Lung microvascular endothelial cell (primary cell): Measurements from ENCODE around the gene FAM170B. TPM values are rescaled to one million over a fixed set of nuclear protein-coding genes. Genes with fewer than 3 reads are reported as not detected.

Experiments
- DNase-seq, 2 donors: peaks; one replicate each; pipeline versions ENCODE4 v3.0.0 to v3.0.0-alpha.2; 2010; ENCODE audit warnings: low read depth in 2 of 2
- total RNA-seq: library from RNA; depleted of rRNA; stranded (reverse); fragments of >200 nt; gene quantifications from 2 replicates; pipeline ENCODE4 v1.2.1, GENCODE V29; 2014

The FAM170B gene
- total RNA-seq, 1 donor from 2014 or later, result not detected

DNA sequence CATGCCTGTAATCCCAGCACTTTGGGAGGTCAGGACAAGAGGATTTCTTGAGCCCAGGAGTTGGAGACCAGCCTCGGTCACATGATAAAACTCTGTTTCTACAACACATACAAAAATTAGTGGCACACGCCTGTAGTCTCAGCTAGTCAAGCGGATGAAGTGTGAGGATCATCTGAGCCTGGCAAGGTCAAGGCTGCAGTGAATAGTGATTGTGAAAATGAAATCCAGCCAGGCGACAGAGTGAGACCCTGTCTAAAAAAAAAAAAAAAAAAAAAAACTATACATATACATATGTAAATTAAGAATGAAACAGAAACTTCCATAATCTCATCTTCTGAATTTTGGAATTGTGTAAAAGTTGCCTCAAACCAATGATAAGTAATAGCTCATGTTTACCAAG lies 18.2 kb upstream of the FAM170B start:
- DNase-seq, result no peak

DNA sequence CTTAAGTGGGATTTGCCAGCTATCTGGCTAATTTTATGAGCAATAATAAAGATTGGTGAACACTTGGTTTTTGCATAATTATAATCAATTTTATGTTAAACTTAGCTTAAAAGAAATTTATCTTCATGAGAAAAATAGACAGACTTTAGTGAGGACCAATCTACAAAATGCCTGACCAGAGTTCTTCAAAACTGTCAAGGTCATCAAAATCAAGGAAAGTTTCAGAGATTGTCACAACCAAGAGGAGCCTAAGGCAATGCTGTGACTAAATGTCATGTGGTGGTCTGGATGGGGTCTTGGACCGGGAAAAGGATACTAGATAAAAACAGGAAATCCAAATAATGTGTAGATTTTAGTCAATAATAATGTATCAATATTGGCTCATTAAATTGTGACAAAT lies 17.7 kb upstream of the FAM170B start:
- DNase-seq, result no peak

DNA sequence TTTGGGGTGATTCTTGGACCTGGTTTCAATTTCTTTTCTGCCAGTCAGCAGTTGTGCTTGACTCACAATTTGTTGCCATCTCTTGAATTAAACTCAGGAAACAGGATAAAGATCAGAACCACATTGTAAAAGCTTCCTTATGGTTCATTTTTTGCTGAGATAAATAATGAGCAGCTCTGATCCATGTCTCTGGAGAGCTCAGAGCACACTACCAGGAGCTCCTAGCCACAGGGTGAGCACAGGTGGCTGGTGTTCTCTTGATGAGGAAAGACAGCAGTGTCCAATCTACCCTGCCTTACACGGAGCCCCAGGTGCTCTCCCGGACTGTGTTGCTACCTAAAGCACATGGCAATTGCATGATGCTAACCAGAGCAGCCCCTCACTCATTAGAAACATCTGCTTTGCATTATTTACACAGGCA lies 17.2 kb upstream of the FAM170B start:
- DNase-seq, result no peak

DNA sequence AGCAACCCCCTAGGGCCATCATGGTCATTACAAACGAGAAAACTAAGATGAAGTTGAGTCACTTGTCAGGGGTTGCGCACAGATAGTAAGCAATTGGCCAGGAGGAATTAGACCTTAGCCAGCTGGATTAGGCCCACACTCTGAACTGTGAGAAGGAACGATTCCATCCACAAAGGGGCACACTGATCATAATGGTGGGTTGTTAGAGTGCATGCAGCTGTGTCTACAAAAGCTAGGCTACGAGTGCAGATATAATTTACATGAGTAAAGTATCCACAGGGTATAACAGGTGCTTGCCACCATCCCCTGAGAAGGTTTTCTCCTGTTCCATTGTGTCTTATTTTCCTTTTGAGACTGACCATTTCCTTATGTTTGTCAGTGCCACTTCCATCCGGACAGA lies 16.6 kb upstream of the FAM170B start:
- DNase-seq, result no peak

DNA sequence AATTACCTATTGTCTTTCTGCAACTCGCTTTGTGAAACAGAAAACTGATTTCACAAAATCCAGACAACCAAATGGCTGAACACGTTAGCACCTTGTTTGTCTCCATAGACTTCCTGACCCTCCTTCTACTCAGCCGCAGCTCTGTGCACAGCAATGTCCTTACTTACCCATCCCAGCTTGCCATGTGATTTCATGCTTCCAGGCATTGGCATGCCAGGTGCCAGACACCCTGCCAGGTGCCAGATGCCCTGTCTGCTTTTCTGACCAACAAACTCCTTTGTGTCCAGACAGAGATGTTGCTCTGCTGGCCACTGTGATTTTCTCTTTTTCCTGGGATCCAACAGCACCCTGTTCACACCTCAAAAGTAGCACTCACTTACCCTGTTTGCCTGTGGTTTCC lies 16.1 kb upstream of the FAM170B start:
- no peak for DNase-seq

DNA sequence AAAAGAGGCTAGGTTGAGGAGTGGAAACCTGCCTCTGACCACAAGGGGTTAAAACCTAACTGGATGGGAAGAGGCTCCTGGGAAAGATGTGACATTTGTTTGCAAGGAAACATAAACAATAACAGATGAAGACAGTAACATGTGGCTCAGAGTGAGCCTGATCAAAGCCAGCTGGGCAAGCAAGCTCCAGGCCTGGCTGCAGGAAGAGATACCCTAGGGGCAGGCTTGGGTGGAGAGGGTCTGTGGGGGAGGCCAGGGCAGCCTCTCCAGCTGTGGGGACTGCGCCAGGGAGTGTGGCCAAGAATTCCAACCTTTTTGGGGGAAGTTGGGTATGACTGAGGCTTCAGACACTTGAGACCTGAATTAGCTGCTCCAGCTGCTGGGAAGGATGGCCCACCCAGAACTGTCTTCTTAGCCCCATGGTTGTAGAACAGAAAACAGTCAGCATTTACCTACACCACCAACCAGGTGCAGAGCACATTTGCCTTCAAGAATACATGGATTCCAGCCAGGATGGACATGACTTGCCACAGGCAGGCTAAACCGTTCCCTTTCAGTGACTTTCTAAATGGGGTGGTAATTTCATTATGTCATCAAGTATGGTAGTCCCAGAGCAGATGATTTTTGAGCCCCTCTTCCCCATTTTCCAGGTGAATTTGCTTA lies 10.4 kb upstream of the FAM170B start:
- DNase-seq, result no peak

DNA sequence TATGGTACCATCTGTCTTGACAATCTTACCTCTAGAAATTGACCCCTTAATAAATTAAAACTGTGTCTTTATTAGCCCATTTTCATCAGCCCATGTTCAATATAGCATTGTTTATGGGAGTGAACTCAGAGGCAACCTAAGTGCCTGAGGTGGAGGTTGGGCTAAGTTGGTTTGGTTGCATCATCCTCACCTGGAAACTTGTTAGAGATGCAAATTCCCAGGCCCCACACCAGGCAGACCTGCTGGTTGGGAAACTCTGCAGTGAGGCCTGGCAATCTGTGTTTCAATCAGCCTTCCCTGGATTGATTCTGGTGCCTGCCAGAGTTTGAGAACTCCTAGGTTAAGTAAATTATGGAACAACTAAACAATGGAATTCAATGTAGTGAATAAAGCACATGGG lies 9.4 kb upstream of the FAM170B start:
- DNase-seq, result no peak

DNA sequence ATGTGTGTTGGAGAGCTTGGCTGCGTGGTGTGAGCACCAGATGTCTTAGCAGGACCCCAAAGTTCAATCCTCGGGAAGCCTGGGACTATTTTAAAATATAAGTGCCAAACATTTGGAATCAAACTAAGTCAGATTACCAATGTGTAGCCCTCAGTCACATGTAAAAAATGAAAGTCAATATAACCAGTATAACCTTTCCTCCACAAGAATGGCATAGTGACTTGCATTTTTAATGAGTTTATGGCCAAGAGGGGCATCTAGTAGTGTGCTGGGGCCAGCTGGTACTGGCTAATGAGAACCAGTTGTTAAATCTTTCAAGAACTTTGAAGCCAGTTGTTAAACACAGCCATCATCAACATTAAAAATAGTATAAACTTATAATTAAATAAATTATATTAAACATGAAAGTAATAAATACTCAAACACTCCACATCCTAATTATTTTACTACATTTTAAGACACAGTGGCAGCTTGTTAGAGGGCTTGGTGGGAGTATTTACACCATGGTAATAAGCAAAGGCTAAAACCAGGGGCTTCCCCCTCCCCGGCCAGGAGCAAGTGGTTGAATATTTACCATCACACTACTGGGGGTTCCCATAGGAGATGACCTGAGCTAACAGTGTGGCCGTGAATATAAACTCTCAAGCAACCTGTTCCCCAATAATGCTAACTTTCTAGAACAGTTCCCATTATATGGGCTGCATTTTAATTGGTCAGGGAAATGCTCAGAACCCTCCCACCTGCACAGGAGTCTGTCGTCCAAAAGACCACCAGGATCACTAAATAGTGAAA lies 7.9 kb upstream of the FAM170B start:
- no peak for DNase-seq

DNA sequence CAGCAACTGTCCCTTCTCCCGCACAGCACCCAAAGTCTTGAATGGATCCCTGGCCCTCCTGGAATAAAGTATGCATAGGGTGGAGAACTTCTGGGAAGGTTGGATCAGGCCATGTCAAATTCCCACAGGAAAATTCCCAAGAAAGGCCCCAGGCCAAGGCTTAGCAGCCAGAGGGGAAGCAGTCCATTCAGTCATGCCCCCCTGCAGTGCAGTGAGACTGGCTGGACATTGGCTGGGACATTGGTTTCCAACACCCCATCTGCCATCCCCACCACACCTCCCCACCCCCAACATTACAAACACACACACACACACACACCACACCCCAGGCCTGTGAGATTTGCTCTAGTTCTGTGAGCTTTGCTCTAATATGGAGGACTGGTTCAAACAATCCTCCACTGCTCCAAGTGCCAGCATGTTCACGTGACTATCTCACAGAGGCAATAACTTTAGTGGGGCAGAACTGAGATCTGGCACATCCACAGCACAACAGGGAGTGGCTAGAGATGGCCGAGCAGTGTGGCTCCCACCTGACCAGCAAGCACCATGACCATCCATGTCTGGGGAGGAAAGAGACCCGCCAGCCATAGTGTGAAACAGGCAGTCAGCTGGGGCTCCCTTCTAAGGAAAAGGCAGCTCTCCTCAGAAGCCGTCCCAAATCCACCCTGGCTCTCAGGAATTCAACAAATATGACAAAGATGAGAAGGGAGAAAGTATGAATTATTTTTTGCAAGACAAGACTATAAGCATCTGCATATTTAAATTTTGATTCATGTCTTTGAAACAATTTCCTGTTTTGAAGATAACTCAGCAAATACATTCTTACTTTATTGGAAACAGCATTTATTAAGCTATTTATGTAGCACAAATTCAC lies 6.7 kb upstream of the FAM170B start:
- no peak for DNase-seq

DNA sequence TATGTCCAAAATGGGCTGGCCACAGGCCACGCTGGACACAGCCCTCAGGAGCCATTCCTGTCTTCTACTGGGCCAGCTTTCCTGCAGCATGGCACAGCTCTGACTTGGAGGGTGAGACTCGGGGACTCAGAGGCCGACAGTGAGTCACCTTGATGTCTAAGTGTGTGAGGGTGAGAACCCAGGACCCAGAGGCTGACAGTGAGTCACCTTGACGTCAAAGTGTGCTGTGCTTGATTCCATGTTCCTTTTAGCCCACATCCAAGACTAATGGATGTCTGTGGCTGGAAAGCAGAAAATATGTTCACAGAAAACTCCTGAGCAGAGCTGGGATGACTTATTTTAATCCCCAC lies 6.0 kb upstream of the FAM170B start:
- peak in 1 of 2 donors; percentile 32 for DNase-seq

DNA sequence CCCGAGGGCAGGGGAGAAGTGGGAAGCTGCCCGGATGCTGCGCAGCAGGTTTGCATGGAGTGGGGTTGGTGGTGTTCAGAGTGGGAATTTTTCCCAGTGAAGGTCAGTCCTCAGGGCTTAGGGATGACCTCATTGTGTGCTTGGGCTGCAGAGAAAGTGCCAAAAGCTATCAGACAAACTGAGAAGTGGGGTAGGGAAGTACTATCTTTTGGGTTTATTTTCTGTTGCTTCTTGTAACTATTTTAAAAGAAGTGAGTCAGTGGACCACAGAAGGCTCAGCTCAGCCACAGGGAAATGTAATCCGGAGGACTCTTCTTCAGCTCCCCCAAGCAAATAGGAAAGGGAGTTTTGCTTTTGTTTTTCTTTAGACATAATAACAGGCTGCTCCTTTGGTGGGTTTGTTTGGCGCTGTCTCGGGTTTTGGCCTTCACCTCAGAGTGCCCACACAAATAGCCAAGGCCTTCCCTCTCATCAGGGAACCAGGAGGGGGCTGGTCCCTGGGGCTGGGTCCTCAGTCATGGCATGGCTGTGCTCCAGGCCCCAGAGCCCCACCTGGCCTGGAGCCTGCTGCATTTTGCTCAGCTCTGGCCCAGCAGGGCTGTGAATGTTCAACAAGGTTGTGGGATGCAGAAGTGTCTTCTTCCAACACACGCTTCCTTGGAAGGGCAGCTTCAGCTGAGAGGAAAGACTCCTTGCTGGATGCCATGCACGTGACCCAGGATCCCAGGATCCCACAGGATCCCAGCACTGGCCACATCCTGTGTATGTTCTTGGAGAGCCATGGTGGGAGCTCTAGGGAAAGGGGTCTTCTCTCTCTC lies 5.4 kb upstream of the FAM170B start:
- DNase-seq, result no peak

DNA sequence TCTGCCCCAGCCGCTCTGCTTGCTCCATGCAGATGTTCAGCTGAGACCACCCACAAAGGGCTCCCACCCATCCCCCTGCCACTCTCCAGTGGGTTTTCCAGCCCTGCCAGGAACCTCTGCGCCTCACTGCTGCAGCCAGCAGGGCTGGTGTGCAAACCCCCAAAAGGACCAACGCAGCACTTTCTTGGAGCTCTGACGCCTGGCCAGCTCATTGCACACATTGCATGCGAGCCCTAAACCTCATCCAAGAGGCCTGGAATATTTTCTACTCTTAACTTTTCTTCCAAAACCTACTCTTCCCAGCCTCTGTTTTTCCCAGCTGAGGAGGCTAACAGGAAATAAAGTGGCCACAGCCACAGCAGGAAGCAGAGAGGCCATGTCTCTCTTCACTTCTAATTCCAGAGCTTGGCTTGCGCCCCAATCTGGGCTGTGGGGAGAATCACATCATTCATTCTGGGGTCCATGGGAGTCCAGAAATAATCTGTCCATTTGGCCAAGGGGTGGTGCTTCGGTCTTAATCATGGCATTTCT lies 4.6 kb upstream of the FAM170B start:
- DNase-seq, result no peak

DNA sequence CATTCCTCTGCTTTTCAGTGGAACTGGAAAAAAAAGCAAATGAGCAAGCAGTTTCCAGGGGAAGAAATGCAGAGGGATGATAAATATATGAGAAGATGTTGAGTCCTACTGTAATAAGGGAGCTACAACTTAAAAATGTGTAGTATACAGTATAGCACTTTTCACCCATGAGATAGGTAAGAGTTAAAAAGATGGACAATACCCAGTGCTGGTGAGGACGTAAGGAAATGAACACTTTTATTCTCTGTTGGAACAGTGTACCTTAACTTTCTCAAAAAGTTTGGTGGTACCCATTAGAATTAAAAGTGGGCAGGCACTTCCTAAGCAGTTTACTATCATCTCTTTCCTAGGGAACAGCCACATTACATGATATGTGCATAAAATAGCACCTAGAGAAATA lies 2.7 kb upstream of the FAM170B start:
- no peak for DNase-seq

DNA sequence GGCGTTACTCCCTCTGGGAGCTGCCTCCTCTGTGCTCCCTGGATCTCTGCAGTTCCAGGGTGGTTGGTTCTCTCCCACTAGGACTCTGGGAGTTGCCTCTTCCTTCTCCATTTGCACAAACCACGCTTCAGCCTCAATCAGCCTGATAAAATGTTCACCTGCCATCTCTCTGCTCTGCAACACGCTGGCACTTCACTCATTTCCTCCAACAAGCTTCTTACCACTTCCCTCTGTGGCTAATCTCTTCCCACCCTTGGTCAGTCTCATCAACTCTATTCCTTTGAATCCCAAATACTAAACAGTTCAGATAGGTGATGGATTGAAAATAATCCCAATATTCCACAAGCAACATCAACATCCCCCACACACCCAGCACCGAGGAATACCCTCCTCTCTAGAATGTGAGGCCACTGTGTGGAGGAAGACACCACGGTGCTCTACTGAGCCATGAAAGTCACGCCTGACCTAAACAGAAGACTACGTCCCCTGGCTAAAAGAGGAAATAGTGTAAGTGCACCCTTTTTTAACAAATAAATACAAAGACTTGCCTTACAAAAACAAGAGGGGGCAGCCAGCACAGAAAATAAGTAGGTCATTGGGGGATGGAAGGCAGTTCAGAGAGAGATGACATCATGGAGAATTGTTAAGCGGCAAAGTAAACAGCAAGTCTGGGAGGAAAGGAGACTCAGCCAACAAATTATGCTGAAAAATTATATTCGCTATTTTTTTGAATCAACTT lies 1.9 kb upstream of the FAM170B start:
- peak in 1 of 2 donors; percentile 14 for DNase-seq

DNA sequence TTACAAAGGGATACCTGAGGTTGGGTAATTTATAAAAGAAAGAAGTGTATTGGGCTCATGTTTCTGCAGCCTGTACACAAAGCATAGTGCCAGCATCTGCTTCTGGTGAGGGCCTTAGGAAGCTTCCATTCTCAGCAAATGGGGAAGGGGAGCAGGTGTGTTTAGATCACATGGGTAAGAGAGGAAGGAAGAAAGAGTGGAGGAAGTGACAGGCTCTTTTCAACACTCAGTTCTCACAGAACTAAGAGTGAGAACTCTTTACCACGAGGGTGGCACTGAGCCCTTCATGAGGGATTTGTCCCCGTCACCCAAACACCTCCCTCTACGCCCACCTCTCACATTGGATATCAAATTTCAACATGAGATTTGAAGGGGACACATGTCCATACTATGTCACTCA lies 506 bp upstream of the FAM170B start:
- DNase-seq, result no peak

DNA sequence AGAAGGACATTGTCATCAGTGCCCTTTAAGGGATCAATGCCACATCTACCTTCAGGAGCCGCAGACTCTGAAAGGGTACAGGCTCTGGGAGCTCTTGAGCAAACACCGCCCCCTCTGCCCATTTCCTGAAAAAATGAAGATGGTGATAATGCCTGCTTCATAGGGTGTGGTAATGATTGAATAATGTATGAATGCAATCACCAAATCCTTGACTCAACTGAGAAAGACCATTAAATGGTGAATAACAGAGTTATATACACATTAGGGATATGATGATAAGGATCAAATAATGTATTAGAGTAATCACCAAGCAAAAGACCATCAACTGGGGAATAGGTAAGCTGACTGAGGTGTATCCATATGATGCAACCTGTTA lies 1.5 kb downstream of the FAM170B start:
- no peak for DNase-seq

DNA sequence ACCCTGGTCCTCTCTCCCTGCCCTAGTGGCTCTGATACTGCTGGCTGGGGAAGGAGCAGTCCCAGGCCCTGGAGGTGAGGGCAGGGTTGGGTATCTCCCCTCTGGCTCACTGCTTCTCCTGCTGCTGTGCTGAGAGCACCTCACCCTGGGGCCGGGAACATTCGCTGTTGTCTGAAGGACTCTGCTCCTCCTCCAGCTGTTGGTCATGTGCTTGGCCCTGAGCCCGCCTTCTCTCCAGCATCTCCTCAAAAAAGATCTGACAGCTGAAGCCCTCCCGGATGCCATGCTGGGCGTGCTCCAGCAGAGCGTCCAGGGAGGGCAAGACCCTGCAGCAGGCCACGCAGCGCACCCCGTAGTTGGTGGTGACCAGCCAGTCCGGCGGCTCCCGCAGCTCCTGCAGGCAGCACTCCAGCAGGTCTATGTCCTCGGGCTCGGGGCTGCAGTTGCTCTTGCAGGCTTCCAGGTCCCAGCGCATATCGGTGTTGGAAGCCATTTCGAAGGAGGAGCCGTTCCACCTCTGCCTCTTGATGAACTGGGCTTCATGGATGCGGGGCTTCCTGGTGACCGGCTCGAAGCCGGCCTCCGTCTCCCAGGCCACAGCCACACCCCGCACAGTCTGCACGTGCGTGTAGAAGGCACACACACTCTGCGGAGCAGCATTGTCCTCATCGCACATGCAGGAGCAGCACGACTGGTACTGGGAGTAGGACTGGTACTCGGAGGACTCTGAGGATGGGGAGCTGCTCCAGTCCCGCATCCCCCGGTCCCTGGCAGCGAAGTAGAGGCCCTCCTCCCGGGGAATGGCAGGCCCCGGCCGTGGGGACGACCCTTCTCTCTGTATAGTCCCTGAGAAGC lies 2.1 kb downstream of the FAM170B start:
- DNase-seq, result no peak

DNA sequence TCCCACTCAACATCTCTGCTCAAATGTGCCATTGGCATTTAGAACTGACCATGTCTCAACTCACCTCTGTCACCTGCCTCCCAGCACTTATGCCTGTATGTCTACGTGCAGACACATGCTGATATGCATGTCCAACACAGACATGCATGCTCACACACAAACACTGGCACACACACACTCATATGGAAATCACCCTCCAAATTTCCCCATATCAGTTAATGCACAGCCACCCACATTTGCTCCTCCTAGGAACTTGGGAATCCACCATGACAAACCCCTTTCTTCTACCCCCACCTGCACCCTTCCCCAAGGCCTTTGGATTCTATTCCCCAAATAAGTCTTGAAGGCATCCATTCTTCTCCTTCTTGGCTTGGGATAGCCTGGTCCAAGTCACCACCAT lies 4.4 kb downstream of the FAM170B start:
- DNase-seq, result no peak

DNA sequence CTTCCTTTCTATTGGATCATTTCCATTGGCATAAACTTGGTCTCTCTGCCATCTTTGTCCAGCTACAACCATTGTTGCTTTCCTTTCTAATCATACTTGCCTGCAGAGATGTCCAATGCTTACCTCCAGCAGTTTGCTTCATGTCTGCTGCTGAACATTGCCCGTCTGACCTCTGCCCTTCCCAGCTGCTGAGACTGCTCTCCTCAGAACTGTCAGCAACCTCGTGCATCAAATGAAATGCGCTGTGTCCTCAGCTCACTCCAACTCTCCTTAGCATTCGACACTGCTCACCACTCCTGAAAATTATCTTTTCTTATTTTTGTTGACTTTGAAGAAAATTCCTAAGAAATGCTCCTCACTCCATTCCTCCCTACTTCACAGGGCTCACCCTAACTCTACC lies 5.0 kb downstream of the FAM170B start:
- no peak for DNase-seq
